ENCODE results near the gene VSTM2B.

- TF ChIP-seq CTCF (conservative IDR thresholded peaks at IDR 0.05) (no peak), EZH2 (IDR thresholded peaks at IDR 0.05; ENCODE audit: low read depth) (no peak)
Observed at GRCh38 chr19:29542776-29543175, 17.0 kb downstream of the VSTM2B start.
